Activated CD4-positive, alpha-beta T cell treated with anti-CD3 and anti-CD28 coated beads, Interleukin-2, amount 50 U/mL, for 48 hours (primary cell): ENCODE data around the gene MTA2.
"Not testable (repeated sequence)": the region's sequence is repeated elsewhere in the genome, so short reads cannot be mapped to it uniquely, and the experiment has no call there.

ENCODE experiments used
- DNase-seq, 2 experiments: peaks; one replicate each; pipeline ENCODE4 v3.0.0-alpha.2; 2020

Gene MTA2

GRCh38 chr11:62601372-62602140 lies at the start of gene MTA2:
TSS of gene MTA2 (minus strand) at chr11:62601865. CDS start at chr11:62601450, 415 bp downstream.
- peak; percentile 100 for DNase-seq

- not testable (repeated sequence) for DNase-seq
Observed at GRCh38 chr11:62650283-62650682, 48.6 kb upstream of the MTA2 start.

GRCh38 chr11:62649486-62649885 lies 47.8 kb upstream of the MTA2 start:
- no peak for DNase-seq

- DNase-seq = no peak
Observed at GRCh38 chr11:62648967-62649364, 47.3 kb upstream of the MTA2 start.

- no peak for DNase-seq
Observed at GRCh38 chr11:62648185-62648966, 46.7 kb upstream of the MTA2 start.

GRCh38 chr11:62647609-62648005 lies 45.9 kb upstream of the MTA2 start:
- no peak for DNase-seq

GRCh38 chr11:62646825-62647608 lies 45.4 kb upstream of the MTA2 start:
- no peak for DNase-seq

- peak; percentile 100 for DNase-seq
Observed at GRCh38 chr11:62645946-62646824, 44.5 kb upstream of the MTA2 start, which contains the start of gene GANAB. TSS of gene GANAB (minus strand) at chr11:62646613. CDS start at chr11:62646599, 14 bp downstream.

DNA sequence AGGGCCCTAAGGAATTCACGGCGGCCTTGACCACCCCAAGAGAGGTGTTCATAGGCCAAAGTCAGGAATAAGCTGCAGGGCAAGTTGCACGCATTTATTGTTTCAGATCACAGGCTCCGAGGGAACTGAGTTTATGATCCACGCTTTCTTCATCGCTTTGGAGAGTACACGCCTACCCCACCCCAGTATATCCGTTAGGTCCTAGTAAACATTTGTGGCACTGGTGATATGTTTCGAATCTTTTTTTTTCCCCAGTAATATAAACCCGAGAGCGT lies 43.9 kb upstream of the MTA2 start:
- no peak for DNase-seq

DNA sequence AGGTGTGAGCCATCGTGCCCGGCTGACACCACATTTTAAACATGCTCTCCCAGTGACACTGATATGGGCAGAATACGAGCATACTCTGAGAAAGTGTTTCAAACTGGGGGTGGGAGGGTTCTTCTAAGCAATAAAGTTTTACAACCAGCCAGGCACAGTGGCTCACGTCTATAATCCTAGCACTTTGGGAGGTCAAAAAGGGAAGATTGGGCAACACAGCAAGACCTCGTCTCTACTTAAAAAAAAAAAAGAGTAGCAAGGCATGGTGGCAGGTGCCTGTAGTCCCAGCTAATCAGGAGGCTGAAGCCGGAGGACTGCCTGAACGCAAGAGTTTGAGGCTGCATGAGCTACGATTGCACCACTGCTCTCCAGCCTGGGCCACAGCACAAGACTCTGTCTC lies 42.6 kb upstream of the MTA2 start:
- no peak for DNase-seq

DNA sequence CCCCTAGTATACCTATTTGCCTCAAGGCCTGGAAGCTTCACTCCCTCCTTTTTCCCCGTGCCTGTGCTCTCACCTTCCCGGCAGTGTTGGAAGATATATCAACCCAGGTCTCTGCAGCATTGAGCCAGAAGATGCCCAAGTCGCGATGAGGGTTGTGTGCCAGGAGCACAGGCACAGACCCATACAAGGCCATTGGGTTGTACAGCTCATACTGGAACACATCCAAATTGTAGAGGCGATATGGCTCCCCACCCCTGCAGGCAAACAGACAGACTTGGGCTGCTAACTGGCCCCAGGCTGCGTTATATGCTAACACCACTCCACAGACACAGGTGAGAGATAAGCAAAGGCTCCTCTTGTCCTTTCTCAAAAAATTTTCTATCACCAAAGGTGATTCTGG lies 30.8 kb upstream of the MTA2 start:
- DNase-seq = no peak

DNA sequence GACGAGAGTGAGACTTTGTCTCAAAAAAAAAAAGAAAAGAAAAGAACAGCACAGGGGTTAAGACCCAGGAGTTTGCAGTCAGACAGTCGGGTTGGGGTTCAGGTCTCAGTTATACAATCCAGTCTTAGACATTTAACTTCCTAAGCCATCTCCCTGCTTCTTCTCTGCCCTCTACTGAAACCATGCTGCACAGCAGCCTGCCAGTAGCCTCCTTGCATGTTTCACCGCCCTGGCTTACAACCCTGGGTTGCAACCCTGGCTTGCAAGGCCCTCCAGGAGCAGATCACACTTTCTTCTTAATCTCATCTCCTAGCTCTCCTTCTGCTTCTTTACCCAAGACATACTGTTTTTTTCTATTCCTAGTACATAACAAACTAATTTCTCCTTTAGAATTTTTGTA lies 26.0 kb upstream of the MTA2 start:
- DNase-seq = no peak

- DNase-seq = no peak
Observed at GRCh38 chr11:62622476-62623089, 20.9 kb upstream of the MTA2 start.

DNA sequence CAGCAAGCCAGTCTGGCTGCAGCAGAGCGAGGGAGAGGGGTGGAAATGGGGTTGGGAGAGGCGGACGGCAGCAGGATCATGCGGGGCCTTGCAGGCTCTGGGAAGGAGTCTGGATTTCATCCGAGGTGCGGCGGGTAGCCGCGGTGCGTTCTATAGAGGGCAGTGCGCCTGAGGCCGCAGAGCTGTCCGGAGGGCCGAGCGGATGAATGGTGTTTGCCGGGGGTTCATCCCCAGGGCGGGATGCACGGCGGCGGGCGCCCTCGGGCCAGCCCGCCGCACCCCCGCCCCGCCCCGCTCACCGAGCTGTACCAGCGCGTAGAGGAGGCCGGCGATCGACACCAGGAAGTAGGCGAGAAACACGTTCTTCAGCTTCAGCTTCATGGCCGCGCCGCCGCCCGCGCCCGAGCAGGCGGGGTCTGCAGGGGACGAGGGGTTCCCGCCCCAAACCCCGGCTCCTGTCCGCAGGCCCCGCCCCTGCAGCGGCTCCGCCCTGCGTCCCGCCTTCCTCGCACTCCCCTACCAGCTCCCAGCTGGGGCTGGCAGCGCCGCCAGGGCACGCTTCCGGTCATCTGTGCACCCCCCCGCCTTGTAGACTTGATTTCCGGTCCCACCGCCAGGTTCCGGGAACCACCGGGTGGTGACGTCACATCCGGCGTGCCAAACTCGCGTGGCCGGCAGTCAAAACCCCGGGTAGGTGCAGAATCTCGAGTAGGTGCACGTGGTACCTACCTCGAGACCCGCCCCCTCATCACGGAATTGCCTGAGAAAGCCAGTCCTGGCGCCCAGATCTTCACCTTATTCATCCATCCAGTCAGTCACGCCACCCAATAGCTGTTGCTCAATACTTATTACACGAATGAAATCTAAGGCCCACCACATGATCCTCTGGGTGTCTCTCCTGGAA lies 20.2 kb upstream of the MTA2 start, which contains the start of gene B3GAT3:
Gene B3GAT3 (minus strand): TSS at position 420 of the 904 bp plus-strand sequence. CDS start 39 bp downstream, at position 381.
- peak; percentile 96 to 97 for DNase-seq

DNA sequence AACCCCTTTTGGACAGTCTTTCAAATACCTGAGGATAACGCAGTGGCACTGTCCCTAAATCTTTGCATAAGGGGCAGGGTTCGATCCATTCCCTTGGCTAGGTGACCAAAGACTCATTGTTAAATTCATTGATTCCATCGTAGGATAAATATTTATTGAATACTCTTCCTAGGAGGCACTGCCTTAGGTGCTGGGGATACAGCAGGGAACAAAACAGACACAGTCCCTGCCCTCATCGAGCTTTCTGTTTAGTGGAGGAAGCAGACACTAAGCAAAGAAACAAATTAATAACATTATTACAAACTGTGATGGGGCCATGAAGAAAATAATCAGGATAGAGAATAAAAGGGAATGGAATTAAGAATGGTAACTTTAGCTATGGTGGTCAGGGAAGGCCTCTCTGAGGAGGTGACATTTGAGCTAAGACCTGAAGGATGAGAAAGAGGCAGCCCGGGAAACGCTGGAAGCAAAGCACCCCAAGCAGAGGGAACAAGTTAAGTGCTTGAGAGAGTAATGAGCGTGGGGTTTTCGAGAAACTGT lies 19.4 kb upstream of the MTA2 start:
- DNase-seq = no peak

DNA sequence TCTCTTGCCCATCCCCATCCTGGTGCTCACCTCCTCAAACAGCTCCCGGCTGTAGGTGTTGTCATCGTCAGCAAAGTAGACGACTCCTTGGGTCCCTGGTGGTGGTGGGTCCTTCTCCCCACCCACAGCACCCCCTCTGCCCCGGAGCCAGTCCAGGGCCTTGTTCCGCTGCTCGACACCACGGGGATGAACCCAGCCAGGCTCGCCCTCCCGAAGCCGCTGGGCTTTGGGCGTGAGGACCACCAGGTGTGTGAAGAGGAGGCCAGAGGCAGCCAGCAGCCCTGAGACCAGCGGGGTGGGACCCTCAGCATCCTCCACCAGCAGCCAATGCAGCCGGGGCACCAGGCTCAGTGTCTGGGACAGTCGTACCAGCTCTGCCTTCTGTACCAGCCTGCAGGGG lies 15.3 kb upstream of the MTA2 start:
- DNase-seq = not testable (repeated sequence)

GRCh38 chr11:62615521-62615920 lies 13.9 kb upstream of the MTA2 start:
- DNase-seq = no peak

- DNase-seq = peak; percentile 64 to 68
Observed at GRCh38 chr11:62614275-62614674, 12.6 kb upstream of the MTA2 start.

DNA sequence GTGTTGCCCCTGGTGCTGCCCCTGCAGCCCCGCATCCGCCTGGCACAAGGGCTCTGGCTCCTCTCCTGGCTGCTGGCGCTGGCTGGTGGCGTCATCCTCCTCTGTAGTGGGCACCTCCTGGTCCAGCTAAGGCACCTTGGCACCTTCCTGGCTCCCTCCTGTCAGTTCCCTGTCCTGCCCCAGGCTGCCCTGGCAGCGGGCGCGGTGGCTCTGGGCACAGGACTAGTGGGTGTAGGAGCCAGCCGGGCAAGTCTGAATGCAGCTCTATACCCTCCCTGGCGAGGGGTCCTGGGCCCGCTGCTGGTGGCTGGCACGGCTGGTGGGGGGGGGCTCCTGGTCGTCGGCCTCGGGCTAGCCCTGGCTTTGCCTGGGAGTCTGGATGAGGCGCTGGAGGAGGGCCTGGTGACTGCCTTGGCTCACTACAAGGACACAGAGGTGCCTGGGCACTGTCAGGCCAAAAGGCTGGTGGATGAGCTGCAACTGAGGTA lies 11.7 kb upstream of the MTA2 start:
- no peak for DNase-seq
